Stimulated activated CD8-positive, alpha-beta memory T cell treated with anti-CD3 and anti-CD28 coated beads, Interleukin-15, amount 100 ng/mL, for 1 hour (primary cell): Measurements from ENCODE around the gene LSM14A.
"Not testable (repeated sequence)": the region's sequence is repeated elsewhere in the genome, so short reads cannot be mapped to it uniquely, and the experiment has no call there.

Source experiments
- DNase-seq: peaks from one replicate; pipeline ENCODE4 v3.0.0-alpha.2; 2020; ENCODE audit warnings: low read depth

Gene LSM14A

GRCh38 chr19:34230820-34231219 is 58.5 kb downstream of the LSM14A start:
- DNase-seq: no peak

- DNase-seq: no peak
These were observed 59.1 kb downstream of the LSM14A start for GRCh38 chr19:34231439-34231838.

GRCh38 chr19:34232566-34233481 is 60.5 kb downstream of the LSM14A start:
- no peak for DNase-seq

GRCh38 chr19:34235425-34235940 is 63.2 kb downstream of the LSM14A start:
- DNase-seq: no peak

- no peak for DNase-seq
These were observed 64.0 kb downstream of the LSM14A start for GRCh38 chr19:34236035-34236987.

GRCh38 chr19:34237283-34237682 is 65.0 kb downstream of the LSM14A start:
- no peak for DNase-seq

GRCh38 chr19:34237939-34238338 is 65.6 kb downstream of the LSM14A start:
- no peak for DNase-seq

- DNase-seq: no peak
These were observed 69.4 kb downstream of the LSM14A start for GRCh38 chr19:34241513-34242337.

- not testable (repeated sequence) for DNase-seq
These were observed 71.0 kb downstream of the LSM14A start for GRCh38 chr19:34243138-34243875.

- no peak for DNase-seq
These were observed 71.7 kb downstream of the LSM14A start for GRCh38 chr19:34243876-34244578.

- no peak for DNase-seq
These were observed 72.5 kb downstream of the LSM14A start for GRCh38 chr19:34244611-34245299.

GRCh38 chr19:34246340-34246739 is 74.0 kb downstream of the LSM14A start:
- no peak for DNase-seq

- no peak for DNase-seq
These were observed 76.6 kb downstream of the LSM14A start for GRCh38 chr19:34248941-34249340.

- not testable (repeated sequence) for DNase-seq
These were observed 80.9 kb downstream of the LSM14A start for GRCh38 chr19:34253167-34253566.

GRCh38 chr19:34253681-34254045 is 81.4 kb downstream of the LSM14A start:
- not testable (repeated sequence) for DNase-seq

GRCh38 chr19:34254046-34254697 is 81.9 kb downstream of the LSM14A start, which contains the start of gene GARRE1:
TSS of gene GARRE1 (plus strand) at chr19:34254554. CDS start at chr19:34300474, 45,920 bp downstream.
- DNase-seq: peak; percentile 74

GRCh38 chr19:34254698-34255432 is 82.6 kb downstream of the LSM14A start:
- no peak for DNase-seq

GRCh38 chr19:34255546-34255945 is 83.2 kb downstream of the LSM14A start:
- no peak for DNase-seq
